Left renal pelvis (tissue), 4 donors: ENCODE results near the gene KCNK13. TPM values are rescaled to one million over a fixed set of nuclear protein-coding genes. Genes with fewer than 3 reads are reported as not detected.
A peak's percentile ranks its signal among the peaks of the same experiment; 100 is the strongest.
"Not testable (repeated sequence)": the region's sequence is repeated elsewhere in the genome, so short reads cannot be mapped to it uniquely, and the experiment has no call there.

Experiments
- DNase-seq, 4 donors: peaks; one replicate each; pipeline ENCODE4 v3.0.0-alpha.2; 2013; ENCODE audit warnings: low read depth in 4 of 4, low spot score in 3 of 4
- polyA plus RNA-seq, 4 donors: library from polyadenylated mRNA; unstranded; fragments of 120-200 nt; gene quantifications; one replicate each; pipeline ENCODE4 v1.2.1, GENCODE V29; 2013; ENCODE audit not compliant: insufficient read length in 4 of 4

Gene KCNK13
- polyA plus RNA-seq, 4 donors: 0.08 to 0.23 (median 0.22) TPM

DNA sequence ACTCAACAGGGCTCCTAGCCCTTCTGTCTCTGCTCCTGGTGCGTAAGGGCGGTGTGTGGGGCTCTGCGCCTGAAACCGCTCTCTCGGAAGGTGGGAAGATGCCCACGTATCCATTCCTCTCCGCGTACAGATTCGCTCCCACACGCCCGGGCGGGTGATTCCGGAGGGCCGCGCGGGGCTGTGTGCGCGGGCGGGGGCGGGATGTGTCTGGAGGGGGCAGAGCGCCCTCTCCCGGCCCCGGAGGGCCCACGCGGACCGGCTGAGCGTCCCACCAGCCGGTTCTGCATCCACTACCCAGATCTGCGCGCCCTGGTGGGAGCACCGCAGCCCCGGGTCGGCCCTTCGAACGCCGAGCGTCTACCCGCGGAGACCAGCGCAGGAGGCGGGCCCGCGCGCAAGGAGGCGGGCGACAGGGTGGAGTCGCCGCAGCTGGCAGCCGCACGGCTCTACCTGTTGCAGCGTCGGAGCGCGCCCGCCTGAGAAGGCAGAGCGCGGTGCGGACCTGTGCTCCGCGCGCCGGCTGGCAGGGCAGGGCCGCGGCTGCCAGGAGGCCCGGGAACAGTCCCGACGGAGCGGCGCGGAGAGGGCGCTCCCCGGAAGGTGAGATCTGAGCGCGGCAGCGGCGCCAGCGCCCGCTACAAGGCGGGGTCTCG is 1.4 kb upstream of the KCNK13 start:
- peak in 2 of 4 donors; percentile 31 to 33 for DNase-seq

DNA sequence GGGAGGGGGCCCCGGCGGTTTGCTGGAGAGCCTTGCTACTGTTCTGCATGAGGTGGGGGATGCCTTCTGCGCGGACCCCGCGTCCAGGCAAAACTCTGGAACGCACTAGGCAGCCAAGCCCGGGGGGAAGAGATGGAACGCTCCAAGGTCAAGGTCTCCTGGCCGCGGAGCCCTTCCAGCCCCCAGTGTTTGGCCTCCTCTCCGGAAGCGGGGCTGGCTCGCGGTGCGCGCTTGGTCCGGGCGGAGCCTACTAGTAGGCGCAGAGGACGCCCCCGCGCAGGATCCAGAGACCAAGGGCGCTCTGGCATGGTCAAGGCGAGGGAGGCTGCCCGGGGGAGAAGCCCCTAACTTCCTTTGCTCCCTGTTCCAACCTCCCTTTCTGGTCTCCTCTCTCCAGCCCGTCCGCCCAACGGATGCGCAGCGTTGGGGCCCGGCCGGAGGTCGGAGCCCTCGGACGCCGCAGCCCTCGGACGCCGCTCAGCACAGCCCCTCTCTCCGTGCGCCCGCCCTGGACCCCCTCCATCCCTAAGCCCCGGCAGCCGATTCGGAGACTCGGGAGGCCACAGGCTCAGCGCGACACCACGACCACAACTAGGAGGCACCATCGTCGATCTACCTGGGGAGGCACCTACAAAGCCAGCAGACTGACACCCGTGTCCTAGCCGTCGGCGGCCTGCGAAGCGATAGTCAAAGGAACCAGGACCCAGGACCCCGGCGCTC is 669 bp upstream of the KCNK13 start:
- DNase-seq: no peak

DNA sequence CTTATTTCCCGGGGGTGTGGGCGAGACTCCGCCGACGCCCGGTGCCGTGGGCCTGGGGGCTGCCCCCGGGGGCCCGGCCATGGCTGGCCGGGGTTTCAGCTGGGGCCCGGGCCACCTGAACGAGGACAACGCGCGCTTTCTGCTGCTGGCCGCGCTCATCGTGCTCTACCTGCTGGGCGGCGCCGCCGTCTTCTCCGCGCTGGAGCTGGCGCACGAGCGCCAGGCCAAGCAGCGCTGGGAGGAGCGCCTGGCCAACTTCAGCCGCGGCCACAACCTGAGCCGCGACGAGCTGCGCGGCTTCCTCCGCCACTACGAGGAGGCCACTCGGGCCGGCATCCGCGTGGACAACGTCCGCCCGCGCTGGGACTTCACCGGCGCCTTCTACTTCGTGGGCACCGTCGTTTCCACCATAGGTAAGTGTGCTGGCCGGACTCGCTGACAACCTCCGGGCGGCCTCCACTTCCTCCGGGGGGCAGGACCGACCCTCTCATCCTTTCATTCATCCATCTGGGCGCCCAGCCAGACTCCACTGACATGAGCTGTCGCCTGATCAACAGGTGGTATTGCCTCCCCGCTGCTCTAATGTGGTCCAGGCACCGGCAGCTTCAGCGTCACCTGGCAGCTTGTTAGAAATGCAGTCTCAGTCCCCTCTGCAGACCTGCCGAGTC is 467 bp downstream of the KCNK13 start:
- DNase-seq: no peak

DNA sequence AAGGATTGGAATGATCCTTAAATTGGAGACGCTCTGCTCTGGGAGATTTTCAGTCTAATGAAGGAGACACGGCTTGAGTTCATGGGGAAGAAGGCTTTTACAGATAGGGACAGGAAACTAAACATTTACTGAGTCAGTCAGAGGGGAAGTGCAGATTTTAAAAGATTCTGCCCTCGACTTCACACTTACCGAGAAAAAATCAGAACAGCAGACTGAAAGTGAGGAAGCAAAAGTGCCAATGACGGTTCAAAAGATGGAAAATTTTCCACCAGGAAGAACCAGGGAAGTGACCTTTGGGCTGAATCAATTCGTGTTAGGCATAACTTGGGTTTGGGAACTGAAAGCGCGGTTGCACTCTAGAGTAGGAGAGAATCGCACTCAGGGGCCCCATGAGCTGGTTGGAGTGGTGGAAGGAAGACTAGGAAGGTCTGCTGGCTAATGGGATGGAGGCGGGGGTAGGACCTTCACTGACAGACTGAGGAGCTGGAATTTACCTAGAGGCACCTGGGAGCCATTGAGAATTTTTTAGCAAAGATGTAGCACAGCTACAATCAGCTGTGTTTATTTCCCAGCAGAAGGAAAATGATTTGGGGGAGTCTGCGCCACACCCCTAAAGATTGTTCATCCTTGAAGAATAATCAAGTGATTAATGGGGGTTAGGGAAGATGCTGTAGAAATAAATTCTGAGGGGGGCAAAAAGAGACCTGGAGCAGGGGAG is 1.2 kb downstream of the KCNK13 start:
- DNase-seq: no peak

DNA sequence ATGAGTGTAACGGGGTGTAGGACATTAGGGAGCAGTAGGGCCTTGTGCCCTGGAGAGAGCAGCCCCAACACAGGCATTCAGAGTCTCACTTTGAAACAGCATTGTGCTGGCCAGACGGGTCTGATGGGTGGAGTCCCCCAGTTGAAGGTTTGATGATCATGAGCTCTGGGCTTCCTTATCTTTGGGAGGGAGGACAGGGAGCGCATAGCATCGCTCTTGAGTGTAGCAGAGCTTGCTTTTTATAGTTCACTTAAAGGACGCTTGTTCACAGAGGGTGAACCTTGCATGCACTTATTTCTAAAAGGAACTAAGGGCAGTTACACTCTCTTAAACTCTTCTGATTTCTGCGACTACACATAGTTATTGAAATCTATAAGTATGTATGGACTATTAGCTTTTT is 10.6 kb downstream of the KCNK13 start:
- no peak for DNase-seq

DNA sequence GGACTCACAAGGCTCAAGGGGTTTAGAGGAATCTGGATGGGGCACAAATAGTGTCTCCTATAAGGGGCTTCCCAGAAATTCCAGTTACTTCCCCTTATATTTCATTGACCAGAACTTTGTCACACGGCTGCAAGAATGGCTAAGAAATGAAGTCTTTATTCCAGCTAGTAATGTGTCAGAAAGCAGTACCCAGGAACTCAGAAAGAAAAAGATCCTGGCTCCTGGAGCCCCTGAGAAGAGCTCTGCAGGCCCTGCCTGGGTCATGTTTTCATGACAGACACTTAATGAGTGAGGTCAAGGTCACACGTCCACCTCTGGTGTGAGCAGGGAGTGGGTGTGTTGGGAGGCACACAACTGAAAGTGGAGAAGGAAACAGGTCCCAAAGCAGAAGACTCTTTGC is 17.8 kb downstream of the KCNK13 start:
- DNase-seq: no peak

DNA sequence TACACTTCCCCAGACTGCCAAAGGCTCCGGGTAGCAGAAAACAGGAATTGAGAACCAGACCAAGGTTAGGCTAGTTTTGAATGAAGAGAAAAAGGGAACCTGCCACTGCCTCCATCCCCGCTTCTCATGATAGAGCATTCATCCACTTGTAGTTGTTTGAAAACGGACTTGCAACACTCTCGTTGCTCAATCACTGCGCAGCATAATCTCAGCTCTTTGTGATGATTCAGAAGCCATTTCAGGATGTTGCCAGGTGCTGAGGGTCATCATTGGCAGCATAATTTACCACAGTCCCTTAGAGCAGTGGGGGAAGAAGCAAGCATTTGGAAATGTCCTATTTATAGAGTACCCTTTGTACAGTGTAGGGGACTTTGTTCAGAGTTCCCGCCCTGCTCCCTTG is 25.6 kb downstream of the KCNK13 start:
- no peak for DNase-seq

DNA sequence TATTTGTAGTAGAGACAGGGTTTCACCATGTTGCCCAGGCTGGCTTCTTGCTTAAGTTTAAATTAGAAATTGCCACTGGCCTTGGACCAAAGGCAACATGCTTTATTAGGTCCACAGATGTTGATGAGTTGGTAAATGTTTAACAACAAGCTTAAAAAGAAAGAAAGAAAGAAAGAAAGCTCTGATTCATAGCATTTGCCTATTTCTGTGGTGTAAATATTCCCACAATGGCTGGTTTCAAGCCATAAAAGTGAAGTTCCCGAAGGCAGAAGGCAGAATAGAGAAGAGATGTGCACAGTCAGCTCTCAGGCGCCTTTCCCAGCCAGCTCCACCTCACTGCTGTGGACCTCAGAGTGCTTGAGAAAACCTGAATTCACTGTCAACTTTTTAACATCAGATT is 26.4 kb downstream of the KCNK13 start:
- no peak for DNase-seq

DNA sequence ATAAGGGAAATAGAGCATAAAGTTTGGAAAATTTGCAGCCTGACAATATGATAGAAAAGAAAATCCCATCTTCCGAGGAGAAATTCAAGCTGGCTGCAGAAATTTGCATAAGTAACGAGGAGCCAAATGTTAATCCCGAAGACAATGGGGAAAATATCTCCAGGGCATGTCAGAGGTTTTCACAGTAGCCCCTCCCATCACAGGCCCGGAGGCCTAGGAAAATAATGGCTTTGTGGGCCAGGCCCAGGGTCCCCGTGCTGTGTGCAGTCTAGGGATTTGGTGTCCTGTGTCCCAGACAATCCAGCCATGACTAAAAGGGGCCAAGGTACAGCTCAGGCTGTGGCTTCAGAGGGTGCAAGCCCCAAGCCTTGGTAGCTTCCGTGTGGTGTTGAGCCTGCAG is 27.7 kb downstream of the KCNK13 start:
- not testable (repeated sequence) for DNase-seq

DNA sequence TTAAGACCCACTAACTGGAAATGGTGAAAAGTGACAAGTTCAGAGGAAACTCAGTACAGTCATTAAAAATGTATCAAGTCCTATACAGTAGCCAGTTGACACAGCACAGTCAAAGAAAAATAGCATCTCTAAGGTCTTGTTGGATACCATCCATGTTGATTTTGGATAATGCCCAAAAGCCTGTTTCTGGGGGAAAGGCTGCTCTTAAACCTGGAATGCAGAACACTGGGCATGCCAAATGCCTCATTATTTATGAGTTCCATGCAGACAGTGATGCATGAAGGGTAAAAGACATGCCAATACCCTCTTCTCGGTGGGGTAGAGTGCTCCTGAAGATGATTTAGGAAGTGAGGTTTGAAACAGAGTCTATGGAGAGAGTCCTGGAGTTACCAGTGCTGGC is 29.6 kb downstream of the KCNK13 start:
- DNase-seq: peak in 3 of 4 donors; percentile 7 to 22 (median 8)

DNA sequence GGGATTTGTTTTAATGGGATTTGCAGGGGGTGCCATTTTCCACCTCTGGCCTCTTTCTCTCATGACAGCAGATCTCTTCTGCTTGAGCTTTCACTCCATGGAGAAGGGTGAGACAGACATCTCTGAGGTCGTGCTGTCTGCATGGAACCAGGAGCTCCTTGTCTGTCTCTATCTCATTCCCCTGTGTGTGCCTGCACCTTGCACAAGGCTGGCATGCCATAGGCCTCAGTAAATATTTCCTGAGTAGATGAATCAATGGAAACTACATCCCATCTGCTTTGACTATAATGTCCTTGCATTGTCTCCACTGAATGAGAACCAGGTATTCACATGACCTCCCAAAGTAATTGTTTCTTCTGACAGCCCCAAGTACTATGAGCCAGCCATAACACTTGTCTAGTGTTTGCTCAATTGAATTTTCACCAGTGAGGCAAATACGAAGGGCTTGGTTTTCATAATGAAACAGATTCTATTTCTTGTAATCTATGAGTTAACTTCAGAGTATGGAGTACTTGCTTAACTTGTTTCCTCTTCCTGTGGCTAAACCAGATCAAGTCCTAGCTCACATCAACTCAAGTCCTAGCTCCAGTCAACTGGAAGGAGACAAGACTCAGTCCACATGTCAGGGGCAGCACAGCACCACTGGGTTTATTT is 32.3 kb downstream of the KCNK13 start:
- DNase-seq: no peak

DNA sequence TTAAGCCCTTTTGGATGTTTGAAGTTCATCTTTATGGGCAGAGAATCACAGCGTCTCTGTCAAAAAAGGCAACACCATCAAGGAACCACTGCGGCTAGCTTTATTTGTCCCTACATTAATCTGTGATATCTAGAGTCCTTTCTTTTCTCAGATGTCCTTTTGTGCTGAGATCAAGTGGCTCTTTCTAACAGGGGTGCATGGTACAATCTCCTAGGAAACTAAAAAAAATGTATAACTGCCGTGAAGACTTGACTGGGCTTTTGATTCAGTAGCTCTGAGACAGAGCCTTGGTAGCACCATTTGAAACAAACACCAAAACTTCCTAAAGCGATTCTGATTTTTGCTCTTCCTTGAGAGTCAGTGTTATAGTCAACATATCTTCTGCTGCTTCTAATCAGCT is 33.3 kb downstream of the KCNK13 start:
- DNase-seq: no peak

DNA sequence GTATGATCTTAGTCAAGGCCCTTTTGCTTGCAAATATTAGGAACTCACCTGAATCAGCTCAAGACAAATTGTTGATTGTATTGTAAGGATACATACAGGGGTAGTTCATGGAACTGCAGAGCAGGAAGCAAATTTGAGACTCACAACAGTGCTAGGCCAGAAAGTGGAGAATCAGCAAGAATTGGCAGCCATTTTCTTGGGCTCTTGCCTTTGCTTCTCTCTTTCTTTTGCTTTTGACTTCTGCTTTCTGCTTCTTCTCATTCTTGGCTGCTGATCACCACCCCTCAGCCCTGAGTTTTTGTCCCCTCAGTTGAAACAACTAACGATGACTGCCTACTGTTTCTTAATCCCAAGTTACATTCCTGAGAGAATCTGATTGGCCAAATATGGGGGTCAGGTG is 34.8 kb downstream of the KCNK13 start:
- DNase-seq: no peak

DNA sequence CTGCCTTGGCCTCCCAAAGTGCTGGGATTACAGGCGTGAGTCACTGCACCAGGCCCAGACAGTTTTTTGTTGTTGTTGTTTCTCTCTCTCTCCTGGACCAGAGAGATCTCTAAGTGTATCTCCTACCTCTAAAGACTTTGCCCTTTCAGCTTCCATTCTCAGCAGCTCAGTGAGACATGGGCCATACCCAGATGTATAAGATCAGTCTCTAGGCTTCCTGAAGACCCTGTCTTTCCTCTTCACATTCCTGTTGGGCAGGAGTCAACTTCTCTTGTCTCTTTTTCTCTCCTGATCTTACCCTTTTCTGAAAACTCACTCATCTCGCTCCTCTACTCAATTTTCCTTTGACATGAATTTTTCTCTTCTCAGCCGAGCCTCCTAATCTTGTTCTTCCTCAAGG is 42.0 kb downstream of the KCNK13 start:
- no peak for DNase-seq

DNA sequence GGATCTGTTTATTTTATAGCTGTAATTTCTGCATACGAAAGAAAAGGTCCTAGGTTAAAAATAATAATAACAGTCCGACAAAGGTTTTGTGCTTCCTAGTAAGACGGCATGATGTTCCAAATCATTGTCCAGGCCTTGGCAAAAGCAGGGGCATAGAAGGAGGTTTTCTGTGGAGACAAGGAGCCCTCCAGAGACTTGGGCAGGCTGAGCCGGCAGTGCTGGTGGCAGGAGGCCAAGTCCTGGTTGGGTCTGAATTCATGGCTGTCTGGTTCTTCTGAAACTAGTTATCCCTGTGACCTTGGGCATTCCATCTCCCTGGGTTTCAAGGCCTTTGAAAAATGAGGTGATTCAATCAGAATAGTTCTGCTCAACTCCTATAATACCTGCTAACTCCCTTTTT is 44.0 kb downstream of the KCNK13 start:
- no peak for DNase-seq

DNA sequence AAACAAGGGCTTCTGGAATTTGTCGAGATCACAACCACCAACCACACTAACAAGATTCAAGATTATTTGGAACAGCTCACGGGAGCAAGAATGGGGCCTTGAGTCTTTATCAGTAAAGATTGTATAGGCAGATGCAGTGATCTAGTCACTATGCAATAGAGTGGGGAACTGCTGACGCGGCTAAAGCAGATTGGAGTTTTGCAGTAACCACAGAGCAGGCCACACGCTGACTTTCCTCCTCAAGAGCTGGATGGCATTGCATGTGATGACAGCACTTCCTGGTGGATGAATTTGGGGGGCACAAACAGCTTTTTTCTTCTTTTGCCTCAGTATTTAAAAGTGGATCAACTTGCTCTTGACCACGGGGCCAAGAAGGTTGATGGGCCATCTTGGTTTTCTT is 46.0 kb downstream of the KCNK13 start:
- DNase-seq: no peak

DNA sequence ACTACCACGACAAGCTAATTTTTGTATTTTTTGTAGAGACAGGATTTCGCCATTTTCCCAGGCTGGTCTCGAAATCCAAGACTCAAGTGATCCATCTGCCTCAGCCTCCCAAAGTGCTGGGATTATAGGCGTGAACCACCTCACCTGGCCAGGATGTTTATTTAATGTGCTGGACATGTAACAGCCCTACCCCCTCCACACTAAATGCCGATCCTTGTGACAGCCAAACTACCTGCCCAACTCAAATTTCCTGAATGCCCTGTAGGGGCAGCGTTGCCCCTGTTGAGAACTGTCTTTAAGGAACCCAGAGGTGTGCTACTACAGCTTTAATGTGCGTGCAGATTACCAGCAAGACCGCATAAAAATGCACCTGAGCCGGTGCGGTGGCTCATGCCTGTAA is 48.1 kb downstream of the KCNK13 start:
- no peak for DNase-seq

DNA sequence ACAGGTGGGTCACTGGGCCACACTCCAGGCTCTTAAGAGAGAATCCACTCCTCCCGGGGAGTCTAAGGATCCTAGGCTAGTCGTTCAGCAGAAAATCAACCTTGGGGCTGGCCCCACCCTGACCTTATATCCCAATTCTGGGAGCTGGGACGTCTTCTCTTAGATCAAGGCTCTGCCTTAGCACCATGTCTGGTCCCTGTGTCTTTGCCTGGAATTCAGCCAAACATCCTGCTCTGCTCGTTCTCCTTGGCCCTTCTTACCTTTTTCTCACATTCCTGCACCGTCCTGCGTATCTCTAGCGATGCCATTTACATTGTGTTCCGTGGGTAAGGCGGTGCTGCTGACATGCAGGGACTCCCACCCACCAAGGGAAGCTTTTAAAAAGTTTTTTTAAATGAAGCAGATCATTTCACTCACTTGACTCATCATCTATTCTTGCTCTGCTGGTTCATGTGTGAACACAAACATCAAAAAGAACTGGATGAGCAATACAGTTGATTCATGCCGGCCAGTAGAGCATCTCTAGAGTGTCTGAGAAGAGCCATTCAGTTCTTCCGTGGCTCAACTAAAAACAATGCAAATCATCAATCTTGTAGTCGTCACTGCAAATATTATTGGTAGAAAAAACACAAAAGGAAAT is 50.2 kb downstream of the KCNK13 start:
- no peak for DNase-seq

DNA sequence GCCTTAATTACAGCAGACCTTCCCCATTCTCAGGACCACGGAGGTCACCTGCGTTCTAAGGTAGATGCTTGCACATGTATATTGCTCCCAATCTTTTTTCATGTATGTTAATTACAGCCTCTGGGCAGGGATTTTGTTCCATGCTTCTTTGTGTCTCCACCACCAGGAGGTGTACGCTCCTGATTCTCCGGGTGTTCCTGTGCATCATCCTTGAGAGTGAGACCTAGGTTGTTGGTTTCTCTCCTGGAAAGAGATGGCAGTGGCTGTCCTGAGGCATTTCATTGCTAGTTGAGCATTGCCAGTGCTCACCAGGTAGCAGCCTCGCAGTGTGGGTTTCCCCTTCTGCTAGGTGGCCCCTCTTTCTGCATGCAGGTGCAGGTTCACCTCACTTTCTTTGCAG is 52.8 kb downstream of the KCNK13 start:
- DNase-seq: no peak

DNA sequence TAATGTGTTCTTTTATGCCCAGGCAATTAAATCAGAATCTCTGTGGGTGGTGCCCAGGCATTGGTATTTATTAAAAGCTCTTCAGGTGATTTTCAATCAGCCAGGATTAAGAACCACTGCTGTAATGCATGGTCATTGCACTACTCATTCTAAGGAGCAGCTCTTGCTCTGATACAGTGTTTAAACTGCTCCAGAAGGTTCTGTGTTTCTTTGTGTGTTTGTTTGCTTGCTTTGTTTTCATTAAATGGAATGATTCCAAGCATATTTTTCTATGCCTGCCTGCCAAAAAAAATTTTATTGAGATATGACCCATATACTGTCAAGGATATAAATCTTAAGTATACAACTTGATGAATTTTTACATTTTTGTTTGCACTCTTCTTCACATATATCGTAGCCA is 54.0 kb downstream of the KCNK13 start:
- DNase-seq: no peak
